BJ (cell line): ENCODE measurements around the gene SH3RF3. TPM values are rescaled to one million over a fixed set of nuclear protein-coding genes. Genes with fewer than 3 reads are reported as not detected.

Experiments
- CTCF ChIA-PET: fragments of 350-600 bp; formaldehyde crosslinking; extraction: SDS; loops from one replicate; lab custom pipeline; 2021; ENCODE audit warnings: antibody characterized with exemption, inconsistent platforms; lab: Yijun Ruan, JAX
- POLR2A ChIA-PET: fragments of 300-600 bp; sonication (Branson Sonifier 250); formaldehyde crosslinking; extraction: SDS; loops from one replicate; lab custom pipeline; 2021; ENCODE audit warnings: antibody characterized with exemption; lab: Charles Lee
- DNase-seq: peaks from one replicate; pipeline ENCODE4 v3.0.0-alpha.2; 2011; ENCODE audit warnings: low read depth
- H3K27me3 ChIP-seq: 2 replicates; pipeline ENCODE4 v1.6.0; 2011; ENCODE audit warnings: low read length; ENCODE audit not compliant: control insufficient read depth, insufficient read depth
- H3K36me3 ChIP-seq: 2 replicates; pipeline ENCODE4 v1.5.1; 2011; ENCODE audit warnings: low read length; ENCODE audit not compliant: control insufficient read depth, insufficient read depth
- H3K4me3 ChIP-seq: 2 replicates; pipeline ENCODE4 v1.5.1; 2011; ENCODE audit warnings: low read depth, mild to moderate bottlenecking, control low read depth, low read length
- polyA plus RNA-seq: library from polyadenylated mRNA; depleted of rRNA; stranded (reverse); fragments of >200 nt; gene quantifications from 2 replicates; pipeline ENCODE4 v1.2.3, GENCODE V29; 2011
- TF ChIP-seq, protein P1 (sequence below): IDR thresholded peaks from 2 replicates; pipeline ENCODE4 v1.5.1; 2011; ENCODE audit warnings: low read depth, mild to moderate bottlenecking, control low read depth, inconsistent platforms, low read length, moderate library complexity; ENCODE audit not compliant: insufficient read depth

SH3RF3 gene
- polyA plus RNA-seq, 1 experiment = 3.6 TPM

DNA sequence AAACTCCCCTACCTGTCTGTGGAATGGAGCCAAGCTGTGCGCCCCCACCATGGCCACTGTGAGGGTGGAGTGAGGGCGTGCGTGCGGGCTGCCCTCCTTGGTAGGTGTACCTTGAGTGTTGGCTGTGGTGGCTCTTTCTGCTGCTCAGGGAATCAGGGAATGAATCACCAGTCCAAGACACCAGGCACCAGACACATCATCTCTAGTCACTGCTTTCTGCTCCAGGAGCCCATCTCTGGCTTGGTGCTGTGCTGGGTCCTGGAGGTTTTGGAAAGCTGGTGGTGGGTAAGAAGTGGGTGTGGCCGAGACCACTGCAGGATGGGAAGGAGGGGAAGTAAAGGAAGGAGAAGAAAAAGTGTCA lies 274.8 kb downstream of the SH3RF3 start:
- TF ChIP-seq, protein P1, sequence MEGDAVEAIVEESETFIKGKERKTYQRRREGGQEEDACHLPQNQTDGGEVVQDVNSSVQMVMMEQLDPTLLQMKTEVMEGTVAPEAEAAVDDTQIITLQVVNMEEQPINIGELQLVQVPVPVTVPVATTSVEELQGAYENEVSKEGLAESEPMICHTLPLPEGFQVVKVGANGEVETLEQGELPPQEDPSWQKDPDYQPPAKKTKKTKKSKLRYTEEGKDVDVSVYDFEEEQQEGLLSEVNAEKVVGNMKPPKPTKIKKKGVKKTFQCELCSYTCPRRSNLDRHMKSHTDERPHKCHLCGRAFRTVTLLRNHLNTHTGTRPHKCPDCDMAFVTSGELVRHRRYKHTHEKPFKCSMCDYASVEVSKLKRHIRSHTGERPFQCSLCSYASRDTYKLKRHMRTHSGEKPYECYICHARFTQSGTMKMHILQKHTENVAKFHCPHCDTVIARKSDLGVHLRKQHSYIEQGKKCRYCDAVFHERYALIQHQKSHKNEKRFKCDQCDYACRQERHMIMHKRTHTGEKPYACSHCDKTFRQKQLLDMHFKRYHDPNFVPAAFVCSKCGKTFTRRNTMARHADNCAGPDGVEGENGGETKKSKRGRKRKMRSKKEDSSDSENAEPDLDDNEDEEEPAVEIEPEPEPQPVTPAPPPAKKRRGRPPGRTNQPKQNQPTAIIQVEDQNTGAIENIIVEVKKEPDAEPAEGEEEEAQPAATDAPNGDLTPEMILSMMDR = no peak
- no peak for DNase-seq
- CTCF ChIA-PET = interaction anchor here (0.5 kb wide), 1 partner anchor 174 kb away, joined by 3 read pairs; no protein-coding TSS in a partner anchor
- H3K4me3 ChIP-seq = no peak overlapping the region
- POLR2A ChIA-PET = no interaction called here
- H3K36me3 ChIP-seq = peaks cover 3% of the 10 kb centered on the region; the same call in 1 of the 2 replicates
- H3K27me3 ChIP-seq = no peaks in the 10 kb centered on the region

DNA sequence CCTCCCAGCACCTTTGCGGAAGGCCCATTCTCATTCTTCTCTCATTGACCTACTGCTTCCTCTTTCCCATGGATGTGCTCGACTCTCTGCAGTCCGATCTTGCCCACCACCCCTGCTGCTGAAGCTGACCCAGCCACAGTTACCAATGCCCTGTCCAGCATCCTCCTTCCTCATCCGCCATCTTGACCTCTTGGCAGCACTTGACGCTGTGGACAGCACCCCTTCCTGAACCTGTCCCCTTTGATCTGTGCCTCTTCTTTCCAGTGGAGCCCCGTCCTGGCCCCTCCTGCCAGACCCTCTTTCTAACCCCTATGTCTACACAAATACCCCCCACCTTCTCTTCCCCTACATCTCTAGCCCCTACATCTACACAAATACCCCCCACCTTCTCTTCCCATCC lies 275.7 kb downstream of the SH3RF3 start:
- Histone ChIP-seq H3K4me3 (no peak overlapping the region), H3K36me3 (peaks cover 2% of the 10 kb centered on the region; the same call in 1 of the 2 replicates), H3K27me3 (no peaks in the 10 kb centered on the region)
- CTCF ChIA-PET = no interaction called here
- DNase-seq = no peak
- TF ChIP-seq, protein P1 = no peak
- POLR2A ChIA-PET = no interaction called here

DNA sequence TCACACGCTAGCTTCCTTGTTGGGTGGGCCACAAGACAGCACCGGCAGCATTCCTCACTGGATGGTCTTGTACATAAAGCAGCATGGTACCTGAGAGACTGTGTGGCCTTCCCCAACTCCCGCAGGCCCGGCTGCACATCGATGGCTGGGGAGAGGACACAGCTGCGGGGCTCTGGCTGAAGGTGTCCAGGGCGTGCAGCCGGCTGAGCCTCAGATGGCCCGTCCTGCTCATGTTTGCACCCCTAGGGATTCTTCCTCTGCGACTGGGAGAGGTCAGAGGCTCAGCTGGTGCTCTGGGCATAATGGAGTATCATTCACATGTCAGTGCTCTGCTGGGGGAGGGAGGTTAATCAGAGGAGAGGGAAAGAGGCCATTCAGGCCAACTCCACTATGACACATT lies 276.9 kb downstream of the SH3RF3 start:
- TF ChIP-seq, protein P1 = no peak
- no peak for DNase-seq
- Histone ChIP-seq H3K27me3 (no peaks in the 10 kb centered on the region), H3K36me3 (0 out of 2 replicates have a peak, but pooled peaks cover 1% of the 10 kb centered on the region), H3K4me3 (no peak overlapping the region)
- ChIA-PET CTCF (interaction anchor here (1.2 to 3.2 kb wide), 2 partner anchors 24 to 105 kb away, joined by 4 to 14 read pairs; no protein-coding TSS in a partner anchor), POLR2A (no interaction called here)

DNA sequence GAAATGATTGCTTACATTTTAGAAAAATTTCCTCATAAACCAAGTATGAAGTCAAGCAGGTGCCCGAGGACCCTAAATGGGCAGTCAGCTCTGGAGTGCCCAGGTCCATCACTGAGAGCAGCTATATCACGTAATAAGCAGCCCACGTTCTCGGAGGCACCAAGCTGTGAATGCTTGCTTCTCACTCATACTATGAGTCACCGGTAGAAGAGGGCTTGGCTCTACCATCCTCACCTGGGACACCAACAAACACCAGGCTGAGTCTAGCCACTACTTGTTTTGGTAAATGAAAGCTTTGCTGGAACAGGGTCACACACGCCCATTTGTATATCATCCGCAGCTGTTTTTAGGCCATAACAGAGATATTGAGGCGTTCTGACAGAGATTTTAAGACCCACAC lies 277.3 kb downstream of the SH3RF3 start:
- Histone ChIP-seq H3K4me3 (no peak overlapping the region), H3K36me3 (0 out of 2 replicates have a peak, but pooled peaks cover 1% of the 10 kb centered on the region), H3K27me3 (no peaks in the 10 kb centered on the region)
- TF ChIP-seq, protein P1 = no peak
- ChIA-PET POLR2A (no interaction called here), CTCF (interaction anchor here (1.2 to 3.2 kb wide), 3 partner anchors 24 to 104 kb away, joined by 4 to 14 read pairs (median 4); no protein-coding TSS in a partner anchor)
- DNase-seq = no peak

DNA sequence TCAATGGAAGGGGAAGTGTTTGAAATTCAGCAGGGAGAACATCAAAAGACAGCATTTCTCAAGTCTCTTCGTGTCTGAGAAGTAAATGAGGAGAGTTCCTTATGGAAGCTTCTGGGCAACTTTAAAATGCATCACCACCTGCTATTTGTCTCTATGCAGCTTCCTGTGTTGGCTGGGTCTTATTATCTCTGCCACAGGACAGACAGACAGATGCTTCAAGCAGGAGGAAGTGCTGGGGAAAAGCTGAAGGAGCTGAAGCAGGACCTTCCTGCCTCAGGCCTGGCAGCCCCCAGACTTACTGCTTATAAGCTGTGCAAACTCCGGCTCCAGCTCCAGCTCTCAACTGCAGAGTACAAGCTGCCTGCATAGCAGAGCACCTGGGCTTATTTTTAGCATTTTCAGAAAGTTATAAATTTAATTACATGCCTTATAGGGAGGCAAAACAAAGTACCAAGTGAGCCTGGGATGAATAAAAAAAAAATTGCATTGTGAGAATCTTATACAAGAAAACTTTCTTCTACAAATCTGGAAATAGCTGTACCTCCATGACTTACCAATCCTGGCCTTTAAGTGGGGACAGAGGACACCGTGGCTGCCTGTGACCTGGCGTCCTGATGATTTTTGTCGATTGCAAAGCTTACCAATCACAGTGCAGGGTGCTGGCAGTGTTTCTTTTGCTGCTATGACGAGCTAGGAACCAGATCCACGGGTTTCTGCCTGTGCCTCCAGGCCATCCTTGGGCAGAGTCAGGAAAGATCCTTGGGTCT lies 278.5 kb downstream of the SH3RF3 start:
- H3K27me3 ChIP-seq = no peaks in the 10 kb centered on the region
- no peak for DNase-seq
- TF ChIP-seq, protein P1 = no peak
- no peak overlapping the region for H3K4me3 ChIP-seq
- POLR2A ChIA-PET = no interaction called here
- H3K36me3 ChIP-seq = 0 out of 2 replicates have a peak, but pooled peaks cover 1% of the 10 kb centered on the region
- CTCF ChIA-PET = interaction anchor here (0.6 to 3.2 kb wide), 4 partner anchors 9 to 183 kb away, joined by 3 to 14 read pairs (median 4); no protein-coding TSS in a partner anchor
